GF-D8 (cell line): Measurements from ENCODE around the gene ACSS3.
"Not testable (repeated sequence)": the region's sequence is repeated elsewhere in the genome, so short reads cannot be mapped to it uniquely, and the experiment has no call there.

Source experiments
- DNase-seq: peaks from one replicate; lab custom pipeline; 2025; lab: John Stamatoyannopoulos, UW

ACSS3 gene

GRCh38 chr12:81094718-81095360 lies 17.0 kb downstream of the ACSS3 start:
- no peak for DNase-seq

- DNase-seq, result no peak
Observed at GRCh38 chr12:81095501-81096232, 17.8 kb downstream of the ACSS3 start.

- no peak for DNase-seq
Observed at GRCh38 chr12:81105687-81106086, 27.8 kb downstream of the ACSS3 start.

GRCh38 chr12:81114226-81114625 lies 36.3 kb downstream of the ACSS3 start:
- no peak for DNase-seq

- DNase-seq, result not testable (repeated sequence)
Observed at GRCh38 chr12:81119069-81119468, 41.2 kb downstream of the ACSS3 start.

- DNase-seq, result no peak
Observed at GRCh38 chr12:81120961-81121360, 43.1 kb downstream of the ACSS3 start.

GRCh38 chr12:81123611-81124010 lies 45.7 kb downstream of the ACSS3 start:
- DNase-seq, result no peak

GRCh38 chr12:81125691-81126090 lies 47.8 kb downstream of the ACSS3 start:
- no peak for DNase-seq

GRCh38 chr12:81128930-81129554 lies 51.2 kb downstream of the ACSS3 start:
- no peak for DNase-seq

- no peak for DNase-seq
Observed at GRCh38 chr12:81136519-81136918, 58.6 kb downstream of the ACSS3 start.

- DNase-seq, result no peak
Observed at GRCh38 chr12:81137801-81138200, 59.9 kb downstream of the ACSS3 start.

- no peak for DNase-seq
Observed at GRCh38 chr12:81141217-81141616, 63.3 kb downstream of the ACSS3 start.

- DNase-seq, result no peak
Observed at GRCh38 chr12:81143057-81143456, 65.2 kb downstream of the ACSS3 start.

- DNase-seq, result no peak
Observed at GRCh38 chr12:81146228-81147225, 68.6 kb downstream of the ACSS3 start.

GRCh38 chr12:81147292-81147919 lies 69.5 kb downstream of the ACSS3 start:
- no peak for DNase-seq

GRCh38 chr12:81150382-81150781 lies 72.5 kb downstream of the ACSS3 start:
- no peak for DNase-seq

- no peak for DNase-seq
Observed at GRCh38 chr12:81159856-81160255, 82.0 kb downstream of the ACSS3 start.

GRCh38 chr12:81161680-81162079 lies 83.8 kb downstream of the ACSS3 start:
- no peak for DNase-seq

- DNase-seq, result no peak
Observed at GRCh38 chr12:81162391-81163136, 84.7 kb downstream of the ACSS3 start.

GRCh38 chr12:81164827-81165226 lies 86.9 kb downstream of the ACSS3 start:
- no peak for DNase-seq

GRCh38 chr12:81166790-81167189 lies 88.9 kb downstream of the ACSS3 start:
- no peak for DNase-seq
